GM18526 (cell line): Measurements from ENCODE around the gene FOXP1.

ENCODE experiments used
- POLR2A ChIP-seq: IDR thresholded peaks from 3 replicates; pipeline ENCODE4 v1.6.1; 2011; ENCODE audit not compliant: insufficient read length; ENCODE audit errors: extremely low read depth

The FOXP1 gene

GRCh38 chr3:71599416-71599815 lies 15.9 kb upstream of the FOXP1 start:
- TF ChIP-seq POLR2A, result no peak

GRCh38 chr3:71598292-71598691 lies 14.8 kb upstream of the FOXP1 start:
- TF ChIP-seq POLR2A, result no peak

- TF ChIP-seq POLR2A, result no peak
Measured at GRCh38 chr3:71597286-71597685, 13.8 kb upstream of the FOXP1 start.

- no peak for TF ChIP-seq POLR2A
Measured at GRCh38 chr3:71593106-71593505, 9.6 kb upstream of the FOXP1 start.

GRCh38 chr3:71591101-71591500 lies 7.6 kb upstream of the FOXP1 start:
- TF ChIP-seq POLR2A, result no peak

GRCh38 chr3:71589132-71589531 lies 5.6 kb upstream of the FOXP1 start:
- no peak for TF ChIP-seq POLR2A

GRCh38 chr3:71587958-71588357 lies 4.4 kb upstream of the FOXP1 start:
- no peak for TF ChIP-seq POLR2A

GRCh38 chr3:71586810-71587242 lies 3.3 kb upstream of the FOXP1 start:
- no peak for TF ChIP-seq POLR2A

- TF ChIP-seq POLR2A, result no peak
Measured at GRCh38 chr3:71585887-71586809, 2.6 kb upstream of the FOXP1 start.

GRCh38 chr3:71585131-71585530 lies 1.6 kb upstream of the FOXP1 start:
- no peak for TF ChIP-seq POLR2A

GRCh38 chr3:71584394-71585011 lies 975 bp upstream of the FOXP1 start:
- no peak for TF ChIP-seq POLR2A

- TF ChIP-seq POLR2A, result no peak
Measured at GRCh38 chr3:71582612-71583565, 639 bp downstream of the FOXP1 start.

GRCh38 chr3:71582036-71582611 lies 1.4 kb downstream of the FOXP1 start:
- no peak for TF ChIP-seq POLR2A

GRCh38 chr3:71581457-71582035 lies 2.0 kb downstream of the FOXP1 start:
- TF ChIP-seq POLR2A, result no peak
